H54 (cell line): Measurements from ENCODE around the gene CTNNA1.

ENCODE experiments used
- DNase-seq: peaks from one replicate; pipeline ENCODE4 v3.0.0; 2011; ENCODE audit warnings: low spot score, mixed read lengths; ENCODE audit not compliant: insufficient read length
- FAIRE-seq: peaks from 3 replicates; lab custom pipeline; 2011; peaks lifted over from hg19 to GRCh38; lab: Jason Lieb, UNC
- POLR2A ChIP-seq: IDR thresholded peaks from 2 replicates; pipeline ENCODE4 v1.6.1; 2011; ENCODE audit warnings: low read depth, mild to moderate bottlenecking, low read length

The CTNNA1 gene

GRCh38 chr5:138966236-138966985 lies 213.2 kb downstream of the CTNNA1 start:
- DNase-seq (no peak), FAIRE-seq (no peak)
- TF ChIP-seq POLR2A, result no peak

- DNase-seq (no peak), FAIRE-seq (no peak)
- TF ChIP-seq POLR2A, result no peak
Measured at GRCh38 chr5:138967791-138968448, 214.7 kb downstream of the CTNNA1 start.

- FAIRE-seq (no peak), DNase-seq (no peak)
- TF ChIP-seq POLR2A, result no peak
Measured at GRCh38 chr5:138968601-138969000, 215.4 kb downstream of the CTNNA1 start.

GRCh38 chr5:138969323-138970002 lies 216.2 kb downstream of the CTNNA1 start:
- no peak for FAIRE-seq

GRCh38 chr5:138972230-138972629 lies 219.0 kb downstream of the CTNNA1 start:
- FAIRE-seq (no peak), DNase-seq (no peak)
- TF ChIP-seq POLR2A, result no peak

More at GRCh38 chr5:138969323-138970002, 216.2 kb downstream of the CTNNA1 start:
- DNase-seq, result no peak
- no peak for TF ChIP-seq POLR2A

- no peak for FAIRE-seq
- DNase-seq, result no peak
Measured at GRCh38 chr5:138972836-138973235, 219.6 kb downstream of the CTNNA1 start.

GRCh38 chr5:138974227-138975063 lies 221.2 kb downstream of the CTNNA1 start:
- DNase-seq (no peak), FAIRE-seq (no peak)
- TF ChIP-seq POLR2A, result no peak

More at GRCh38 chr5:138972836-138973235, 219.6 kb downstream of the CTNNA1 start:
- no peak for TF ChIP-seq POLR2A

GRCh38 chr5:138975098-138975847 lies 222.0 kb downstream of the CTNNA1 start:
- DNase-seq (no peak), FAIRE-seq (no peak)
- TF ChIP-seq POLR2A, result no peak

GRCh38 chr5:138978080-138978479 lies 224.9 kb downstream of the CTNNA1 start:
- no peak for FAIRE-seq
- TF ChIP-seq POLR2A, result no peak
- DNase-seq, result no peak

GRCh38 chr5:138978581-138978980 lies 225.4 kb downstream of the CTNNA1 start:
- FAIRE-seq, result no peak

GRCh38 chr5:138979684-138980280 lies 226.6 kb downstream of the CTNNA1 start:
- TF ChIP-seq POLR2A, result no peak
- no peak for DNase-seq
- no peak for FAIRE-seq

More at GRCh38 chr5:138978581-138978980, 225.4 kb downstream of the CTNNA1 start:
- TF ChIP-seq POLR2A, result no peak
- DNase-seq, result no peak

GRCh38 chr5:138980441-138980840 lies 227.2 kb downstream of the CTNNA1 start:
- TF ChIP-seq POLR2A, result no peak
- FAIRE-seq, result no peak
- no peak for DNase-seq

- no peak for FAIRE-seq
- DNase-seq, result no peak
- no peak for TF ChIP-seq POLR2A
Measured at GRCh38 chr5:138981131-138981530, 227.9 kb downstream of the CTNNA1 start.
